Muscle of arm (tissue), 14 donors: ENCODE results near the gene COL25A1. TPM values are rescaled to one million over a fixed set of nuclear protein-coding genes. Genes with fewer than 3 reads are reported as not detected.

Source experiments
- DNase-seq: peaks from one replicate; pipeline ENCODE4 v3.0.0-alpha.2; 2013
- long read RNA-seq, 11 donors: transcript quantifications; one replicate each; lab custom pipeline, GENCODE V29; 2026
- polyA plus RNA-seq, 12 donors: library from polyadenylated mRNA; unstranded; fragments of 120-200 nt; gene quantifications; one replicate each; pipeline ENCODE4 v1.2.1, GENCODE V29; 2013; ENCODE audit not compliant: insufficient read length in 12 of 12

Gene COL25A1
- 10 to 100 TPM in 2 of 12 donors, 1 to 10 TPM in 9, not detected in 1; 3.0 to 14.5 (median 6.1) TPM for polyA plus RNA-seq
- long read RNA-seq, donor 1: 0 reads
- long read RNA-seq, donor 2: 0 reads
- long read RNA-seq, donor 3: 0 reads
- long read RNA-seq, donor 4: 0 reads
- long read RNA-seq, donor 5: 0 reads
- long read RNA-seq, donor 6: 0 reads
- long read RNA-seq, donor 7: 0 reads
- long read RNA-seq, donor 8: 0 reads
- long read RNA-seq, donor 9: 0 reads
- long read RNA-seq, donor 10: 0 reads
- long read RNA-seq, donor 11: 0 reads

GRCh38 chr4:109302361-109303139 is at the start of gene COL25A1:
Gene COL25A1, minus strand, starts transcription at chr4:109302658.
- DNase-seq: peak; percentile 63

GRCh38 chr4:109350121-109350520 is 47.7 kb upstream of the COL25A1 start:
- DNase-seq: no peak

- no peak for DNase-seq
Measured at GRCh38 chr4:109334129-109335105, 32.0 kb upstream of the COL25A1 start.

GRCh38 chr4:109332926-109333464 is 30.5 kb upstream of the COL25A1 start:
- DNase-seq: no peak

DNA sequence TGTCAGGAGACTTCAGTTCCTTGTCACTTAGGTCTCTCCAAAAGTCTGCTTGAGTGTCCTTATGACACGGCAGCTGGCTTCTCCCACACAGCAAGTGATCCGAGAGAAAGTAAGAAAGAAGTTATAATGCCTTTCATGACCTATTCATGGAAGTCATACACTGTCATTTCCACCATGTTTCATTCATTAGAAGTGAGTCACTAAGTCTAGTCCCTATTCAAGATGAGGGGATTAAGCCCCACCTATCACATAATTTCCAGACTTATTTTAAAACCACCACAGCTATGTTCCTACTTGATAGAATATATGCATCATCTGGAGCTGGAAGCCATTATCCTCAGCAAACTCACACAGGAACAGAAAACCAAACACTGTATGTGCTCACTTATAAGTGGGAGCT is 25.2 kb upstream of the COL25A1 start:
- no peak for DNase-seq

DNA sequence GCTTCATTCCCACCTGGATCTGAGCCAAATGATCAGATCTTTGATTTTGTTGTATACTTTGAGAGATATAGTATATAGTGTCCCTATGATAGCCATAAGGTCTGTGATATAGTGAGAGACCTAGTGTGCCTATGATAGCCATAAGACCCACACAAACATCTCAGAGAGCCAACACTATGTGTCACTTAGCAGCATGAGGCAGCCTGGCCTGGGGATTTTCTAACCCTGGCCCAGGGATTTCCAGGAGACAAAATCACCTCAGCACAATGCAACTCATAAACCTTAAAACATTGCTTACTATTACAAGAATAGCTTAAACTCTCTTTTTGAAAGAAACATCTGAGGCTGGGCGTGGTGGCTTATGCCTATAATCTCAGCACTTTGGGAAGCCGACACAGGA is 23.2 kb upstream of the COL25A1 start:
- no peak for DNase-seq

DNA sequence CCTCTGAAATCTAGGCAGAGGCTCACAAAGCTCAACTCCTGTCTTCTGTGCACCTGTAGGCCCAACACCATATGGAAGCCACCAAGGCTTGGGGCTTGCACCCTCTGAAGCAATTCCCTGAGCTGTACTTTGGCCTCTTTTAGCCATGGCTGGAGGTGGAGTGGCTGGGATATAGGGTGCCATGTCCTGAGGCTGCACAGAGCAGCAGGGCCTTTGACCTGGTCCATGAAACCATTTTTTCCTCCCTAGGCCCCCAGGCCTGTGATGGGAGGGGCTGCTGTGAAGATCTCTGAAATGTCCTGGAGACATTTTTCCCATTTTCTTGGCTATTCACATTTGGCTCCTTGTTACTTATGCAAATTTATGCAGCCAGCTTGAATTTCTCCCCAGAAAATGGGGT is 20.9 kb upstream of the COL25A1 start:
- DNase-seq: no peak

GRCh38 chr4:109321232-109321631 is 18.8 kb upstream of the COL25A1 start:
- DNase-seq: no peak

DNA sequence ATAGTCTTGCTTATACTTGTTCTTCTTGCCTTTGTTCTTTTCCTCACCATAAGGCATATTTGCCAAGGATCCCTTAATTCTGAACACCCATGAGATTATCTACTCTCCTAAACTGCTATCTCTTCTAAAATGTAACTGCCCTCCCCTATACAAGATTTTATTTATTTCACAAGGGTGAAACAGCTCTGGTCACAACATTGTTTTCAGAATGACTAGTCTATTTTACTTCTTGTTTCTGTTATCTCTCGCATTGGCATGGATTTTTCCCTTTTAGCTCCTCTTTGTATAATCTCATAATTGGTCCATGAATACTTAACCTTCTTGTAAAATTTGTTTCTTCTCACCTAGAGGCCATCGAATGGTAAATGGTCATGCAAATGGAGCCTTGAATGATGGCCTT is 17.2 kb upstream of the COL25A1 start:
- DNase-seq: no peak

- DNase-seq: no peak
Measured at GRCh38 chr4:109319156-109319555, 16.7 kb upstream of the COL25A1 start.

GRCh38 chr4:109315818-109316217 is 13.4 kb upstream of the COL25A1 start:
- no peak for DNase-seq

DNA sequence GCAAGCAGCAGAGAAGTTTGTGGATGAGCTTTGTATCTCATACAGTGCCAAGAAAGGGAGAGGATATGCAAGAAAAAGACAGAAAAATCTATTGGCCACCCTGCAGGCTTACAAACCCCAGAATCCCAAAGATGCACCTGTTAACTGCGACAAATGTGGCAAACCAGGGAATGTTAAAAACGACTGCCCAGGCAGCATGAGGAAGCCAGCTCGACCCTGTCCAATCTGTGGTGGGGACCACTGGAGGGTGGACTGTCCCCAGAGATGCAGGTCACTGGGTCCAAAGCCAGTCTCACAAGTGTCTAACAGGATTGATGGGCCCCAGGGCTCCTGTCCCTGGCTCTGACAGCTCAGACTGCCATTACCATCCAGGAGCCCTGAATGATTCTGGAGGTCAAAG is 12.9 kb upstream of the COL25A1 start:
- DNase-seq: no peak

DNA sequence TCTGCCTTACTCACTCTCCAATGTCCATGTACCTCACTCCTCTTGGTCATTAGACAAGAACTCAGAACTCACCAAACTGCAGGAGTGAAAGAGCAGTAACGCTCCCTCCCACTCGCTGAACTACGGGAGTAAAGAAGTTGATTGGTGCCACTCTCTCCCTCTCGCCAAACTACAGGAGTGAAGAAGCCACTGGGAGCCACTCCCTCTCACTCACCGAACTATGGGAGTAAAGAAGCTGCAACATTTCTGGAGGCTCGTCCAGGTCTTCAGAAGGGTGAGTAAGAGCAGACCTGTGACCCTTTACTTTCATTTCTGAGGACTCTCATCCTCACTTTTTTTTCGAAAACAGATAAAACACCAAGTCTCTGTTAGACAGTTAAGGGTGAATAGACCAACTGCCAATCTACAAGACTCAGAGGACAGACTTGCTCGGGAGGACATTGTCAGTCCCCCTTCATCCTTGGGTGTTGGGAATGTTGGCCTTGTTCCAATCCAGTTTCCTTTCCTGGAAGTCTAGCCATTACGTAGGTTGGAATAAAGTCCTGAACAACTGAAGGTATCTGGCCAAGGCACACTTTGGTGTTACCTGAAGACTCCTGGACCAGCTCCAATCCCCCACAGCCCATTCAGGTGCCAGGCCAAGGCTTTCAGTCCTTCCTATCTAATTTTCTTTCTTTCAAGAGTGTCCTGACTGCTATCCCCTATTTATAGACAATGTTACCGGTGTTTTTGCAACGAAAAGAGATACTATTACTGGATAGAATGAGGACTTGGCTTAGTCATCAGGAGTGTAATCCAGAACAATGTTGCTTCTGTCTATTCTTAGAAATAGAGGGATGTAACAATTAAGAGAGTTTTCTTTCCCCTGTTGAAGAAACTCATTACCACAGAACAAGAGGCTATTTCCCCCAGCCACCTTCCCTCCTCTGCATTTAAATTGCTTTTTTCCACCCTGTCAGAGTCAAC is 11.0 kb upstream of the COL25A1 start:
- no peak for DNase-seq

GRCh38 chr4:109303140-109303496 is 660 bp upstream of the COL25A1 start:
- DNase-seq: peak; percentile 43

DNA sequence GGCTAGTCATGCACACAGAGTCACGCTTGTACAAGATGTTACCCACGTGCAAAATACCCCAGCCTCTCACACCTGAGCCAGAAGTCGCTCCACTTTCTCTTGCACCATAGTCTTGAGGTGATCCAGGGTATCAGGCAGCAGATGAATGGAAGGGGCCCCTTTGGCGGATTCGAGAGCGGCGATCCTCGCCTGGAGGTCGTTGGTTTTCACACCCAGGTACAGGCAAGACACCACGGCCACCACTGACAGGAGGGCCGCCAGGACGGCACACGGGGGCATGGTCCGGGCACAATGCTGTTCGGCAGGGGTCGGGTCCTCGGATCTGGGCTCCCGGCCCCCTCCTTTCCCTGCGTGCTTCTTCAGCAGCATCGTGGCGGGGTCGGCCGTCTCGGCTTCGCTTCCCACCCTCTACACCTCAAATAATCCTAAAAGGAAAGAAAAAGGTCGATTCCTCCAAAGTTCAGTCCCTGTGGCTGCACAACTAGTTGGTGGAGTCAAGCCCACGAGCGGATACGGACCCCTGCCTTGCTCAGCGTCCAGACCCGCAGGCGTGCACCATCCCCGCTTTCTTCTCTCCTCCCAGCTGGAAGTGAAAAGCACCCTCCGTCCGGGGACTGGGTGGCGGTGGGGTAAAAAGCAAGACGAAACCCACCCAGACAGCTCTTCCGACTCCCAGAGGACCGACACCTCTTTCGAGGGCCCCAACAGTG is 652 bp downstream of the COL25A1 start:
- DNase-seq: no peak

DNA sequence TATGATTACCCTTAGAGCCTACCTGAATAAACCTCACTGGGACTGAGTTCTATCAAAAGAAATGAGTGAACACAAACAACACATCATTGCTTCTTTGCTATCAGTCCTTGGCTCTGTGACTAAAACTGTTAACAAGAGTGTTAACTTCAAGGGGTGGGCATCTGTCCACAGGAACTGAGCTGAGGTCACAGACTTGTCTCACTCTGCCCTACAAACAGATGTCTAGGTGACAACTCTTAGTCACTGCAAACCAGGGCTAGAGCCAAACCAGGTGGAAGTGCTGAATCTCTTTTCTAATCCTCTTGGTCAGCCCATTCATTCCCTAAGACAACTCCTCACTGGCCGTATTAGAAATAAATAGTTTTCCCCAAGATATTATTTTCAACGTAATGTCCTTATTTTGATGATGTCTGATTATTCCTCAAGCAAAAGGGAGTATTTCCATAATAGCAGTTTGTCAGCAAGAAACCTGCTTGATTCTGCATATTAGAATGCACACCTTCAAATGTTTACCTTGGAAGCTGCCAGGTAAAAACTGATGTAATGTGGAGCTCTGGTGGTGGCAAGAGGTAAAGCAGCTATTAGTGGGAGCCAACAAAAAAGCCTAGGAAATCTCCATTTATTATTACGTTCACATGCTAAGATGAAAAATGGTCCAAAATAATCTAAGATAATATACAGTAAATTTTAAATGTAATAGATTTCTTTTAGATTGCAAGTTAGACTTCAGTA is 4.0 kb downstream of the COL25A1 start:
- no peak for DNase-seq

GRCh38 chr4:109296527-109296926 is 5.9 kb downstream of the COL25A1 start:
- no peak for DNase-seq

DNA sequence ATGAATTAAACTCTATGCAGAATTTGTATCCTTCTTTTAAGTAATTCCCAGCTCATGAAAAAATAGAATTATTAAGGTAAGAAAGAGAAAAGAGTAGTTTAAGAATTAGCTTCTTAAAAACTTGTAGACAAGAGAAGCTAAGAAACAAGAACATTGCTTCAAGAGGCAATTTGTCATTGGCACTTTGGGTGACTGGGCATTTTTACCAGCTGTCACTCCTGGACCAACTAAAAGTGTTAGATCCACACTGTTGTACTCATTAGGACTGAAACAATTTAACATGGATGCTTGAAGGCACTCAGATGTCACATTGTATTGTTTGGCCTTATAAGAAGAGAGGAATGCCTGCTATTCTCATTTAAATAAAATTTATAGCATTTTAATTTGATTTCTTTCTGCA is 7.4 kb downstream of the COL25A1 start:
- DNase-seq: no peak

GRCh38 chr4:109294468-109295020 is 7.9 kb downstream of the COL25A1 start:
- no peak for DNase-seq
